Left ventricle myocardium inferior (tissue), 1 donor: ENCODE data around the gene PRR3. TPM values are rescaled to one million over a fixed set of nuclear protein-coding genes. Genes with fewer than 3 reads are reported as not detected.
"Not testable (repeated sequence)": the region's sequence is repeated elsewhere in the genome, so short reads cannot be mapped to it uniquely, and the experiment has no call there.

Experiments used
- DNase-seq: peaks from one replicate; pipeline ENCODE4 v3.0.0-alpha.2; 2020
- H3K27ac ChIP-seq: fragments of 200-600 bp; replicated peaks from 2 replicates; pipeline ENCODE4 v1.8.0; 2021
- H3K27me3 ChIP-seq: fragments of 200-600 bp; 2 replicates; pipeline ENCODE4 v1.8.0; 2021; ENCODE audit warnings: low read depth
- H3K36me3 ChIP-seq: fragments of 200-600 bp; 2 replicates; pipeline ENCODE4 v1.8.0; 2021
- H3K4me1 ChIP-seq: fragments of 200-600 bp; 2 replicates; pipeline ENCODE4 v1.8.0; 2021
- H3K4me3 ChIP-seq: fragments of 200-600 bp; 2 replicates; pipeline ENCODE4 v1.8.0; 2021; ENCODE audit warnings: mild to moderate bottlenecking, moderate library complexity
- H3K9me3 ChIP-seq: fragments of 200-600 bp; replicated peaks from 2 replicates; pipeline ENCODE4 v1.8.0; 2021
- CTCF ChIP-seq: fragments of 200-600 bp; IDR thresholded peaks from 2 replicates; pipeline ENCODE4 v1.8.0; 2021; ENCODE audit warnings: antibody characterized with exemption, mild to moderate bottlenecking, borderline replicate concordance
- intact Hi-C: fragments of 100-400 bp; cut with micrococcal nuclease; formaldehyde crosslinking; loops from one replicate; pipeline ENCODE4 v1.11.0; 2022
- total RNA-seq: library from RNA; stranded (reverse); fragmentation: NEBNext Ultra II Directional; extraction: Animal tissue kit (Norgen Biotek cat#: 25700); gene quantifications from one replicate; pipeline ENCODE4 v1.2.1, GENCODE V29; 2021
- donor health status: DM: no; HTN: yes; CAD: no; lungs with severe emphysema.

The PRR3 gene
- total RNA-seq, 1 donor from 2014 or later, result 2.0 TPM

- no peak overlapping the region for H3K4me3 ChIP-seq
- intact Hi-C loops, result no loop called here
- no peaks in the 10 kb centered on the region for H3K36me3 ChIP-seq
- no peak for TF ChIP-seq CTCF
- H3K27ac ChIP-seq, result peak overlapping the region; percentile 22
- peaks cover 19% of the 10 kb centered on the region for H3K4me1 ChIP-seq
- no peak for DNase-seq
- H3K27me3 ChIP-seq, result no peaks in the 10 kb centered on the region
- H3K9me3 ChIP-seq, result no peaks in the 10 kb centered on the region
Observed at GRCh38 chr6:30511169-30511546, 45.9 kb upstream of the PRR3 start.

GRCh38 chr6:30513451-30513850, 43.6 kb upstream of the PRR3 start:
- TF ChIP-seq CTCF, result no peak
- intact Hi-C loops, result no loop called here

GRCh38 chr6:30515106-30515505, 42.0 kb upstream of the PRR3 start:
- Histone ChIP-seq H3K4me3 (no peak overlapping the region), H3K27me3 (no peaks in the 10 kb centered on the region), H3K4me1 (peaks cover 15% of the 10 kb centered on the region), H3K9me3 (peaks cover 11% of the 10 kb centered on the region), H3K27ac (peak overlapping the region; percentile 94), H3K36me3 (no peaks in the 10 kb centered on the region)
- DNase-seq, result no peak
- intact Hi-C loops, result no loop called here
- TF ChIP-seq CTCF, result no peak

More at GRCh38 chr6:30513451-30513850, 43.6 kb upstream of the PRR3 start:
- no peaks in the 10 kb centered on the region for H3K27me3 ChIP-seq
- no peak overlapping the region for H3K4me3 ChIP-seq
- no peak overlapping the region for H3K27ac ChIP-seq
- H3K36me3 ChIP-seq, result no peaks in the 10 kb centered on the region
- peaks cover 7% of the 10 kb centered on the region for H3K9me3 ChIP-seq
- no peak for DNase-seq
- H3K4me1 ChIP-seq, result peaks cover 25% of the 10 kb centered on the region

- intact Hi-C loops, result no loop called here
- Histone ChIP-seq H3K9me3 (peaks cover 11% of the 10 kb centered on the region), H3K4me1 (peaks cover 20% of the 10 kb centered on the region), H3K36me3 (no peaks in the 10 kb centered on the region), H3K27ac (peak overlapping the region; percentile 94), H3K27me3 (no peaks in the 10 kb centered on the region), H3K4me3 (peak overlapping the region; percentile 62)
- peak; percentile 7 for TF ChIP-seq CTCF
- DNase-seq, result peak; percentile 89
Observed at GRCh38 chr6:30515944-30516753, 40.9 kb upstream of the PRR3 start.

- intact Hi-C loops, H3K36me3 ChIP-seq, DNase-seq, H3K27me3 ChIP-seq: not testable (repeated sequence)
- H3K9me3 ChIP-seq, result peaks cover 11% of the 10 kb centered on the region
- peak overlapping the region; percentile 62 for H3K4me3 ChIP-seq
- H3K4me1 ChIP-seq, result peaks cover 25% of the 10 kb centered on the region
- H3K27ac ChIP-seq, result peak overlapping the region; percentile 94
Observed at GRCh38 chr6:30516754-30517076, 40.4 kb upstream of the PRR3 start.

GRCh38 chr6:30517767-30518504, 39.2 kb upstream of the PRR3 start:
- DNase-seq, H3K36me3 ChIP-seq, H3K4me3 ChIP-seq, intact Hi-C loops, H3K27me3 ChIP-seq: not testable (repeated sequence)
- H3K9me3 ChIP-seq, result peaks cover 11% of the 10 kb centered on the region
- H3K27ac ChIP-seq, result peak overlapping the region; percentile 94
- H3K4me1 ChIP-seq, result peaks cover 25% of the 10 kb centered on the region

- H3K4me3 ChIP-seq, DNase-seq, intact Hi-C loops, H3K27me3 ChIP-seq, H3K27ac ChIP-seq, H3K36me3 ChIP-seq: not testable (repeated sequence)
- peaks cover 25% of the 10 kb centered on the region for H3K4me1 ChIP-seq
- H3K9me3 ChIP-seq, result peaks cover 11% of the 10 kb centered on the region
Observed at GRCh38 chr6:30518505-30519145, 38.5 kb upstream of the PRR3 start.
